Tibial nerve (tissue), 4 donors: ENCODE measurements around the gene LIPC. TPM values are rescaled to one million over a fixed set of nuclear protein-coding genes. Genes with fewer than 3 reads are reported as not detected.

Source experiments
- DNase-seq, 2 donors: peaks; one replicate each; pipeline ENCODE4 v3.0.0-alpha.2; 2019; ENCODE audit warnings: low spot score in 2 of 2
- H3K27ac ChIP-seq, 4 donors: fragments of 200-600 bp; sonication (generic) in 3 of 4; one replicate each; pipeline ENCODE4 v1.5.1; 2017 to 2019; ENCODE audit warnings: mild to moderate bottlenecking in 1 of 4
- H3K27me3 ChIP-seq, 2 donors: fragments of 200-600 bp; sonication (generic) in 1 of 2; one replicate each; pipeline versions ENCODE4 v1.5.1 to v1.6.0; 2017 to 2019
- H3K36me3 ChIP-seq, 3 donors: fragments of 200-600 bp; sonication (generic); one replicate each; pipeline ENCODE4 v1.5.1; 2018 to 2019
- H3K4me1 ChIP-seq, 4 donors: fragments of 200-600 bp; sonication (generic) in 3 of 4; one replicate each; pipeline ENCODE4 v1.5.1; 2017 to 2019
- H3K4me3 ChIP-seq, 4 donors: fragments of 200-600 bp; sonication (generic) in 3 of 4; one replicate each; pipeline ENCODE4 v1.5.1; 2017 to 2019; ENCODE audit warnings: mild to moderate bottlenecking in 1 of 4, moderate library complexity in 1 of 4
- H3K9me3 ChIP-seq, 4 donors: fragments of 200-600 bp; sonication (generic) in 3 of 4; one replicate each; pipeline ENCODE4 v1.5.1; 2017 to 2019
- CTCF ChIP-seq, 5 experiments: fragments of 200-600 bp in 3 of 5; fragments of 450-650 bp in 2 of 5; sonication (generic) in 3 of 5; IDR thresholded peaks; one replicate each; pipeline ENCODE4 v1.5.1; 2016 to 2019; ENCODE audit warnings: antibody characterized with exemption in 5 of 5, mild to moderate bottlenecking in 3 of 5, moderate library complexity in 2 of 5
- EP300 ChIP-seq, 2 donors: sonication (generic); formaldehyde crosslinking; IDR thresholded peaks; one replicate each; pipeline ENCODE4 v1.6.1; 2017; ENCODE audit warnings: antibody characterized with exemption in 2 of 2, mild to moderate bottlenecking in 1 of 2
- POLR2A ChIP-seq, 2 donors: fragments of 450-650 bp; IDR thresholded peaks; one replicate each; pipeline ENCODE4 v1.6.1; 2017; ENCODE audit warnings: antibody characterized with exemption in 2 of 2, mild to moderate bottlenecking in 2 of 2, moderate library complexity in 2 of 2
- WGBS, 2 donors: methylation state at CpG; one replicate each; pipeline ENCODE4 v1.1.5; 2018; 5-methylcytosine and 5-hydroxymethylcytosine counted together
- total RNA-seq, 4 donors: library from RNA; depleted of rRNA; stranded (reverse); fragments of >200 nt; gene quantifications; one replicate each; pipeline ENCODE4 v1.1.0, GENCODE V29; 2016

The LIPC gene
- total RNA-seq, 4 donors from 2014 or later = 11.2 to 18.4 (median 14.7) TPM

DNA sequence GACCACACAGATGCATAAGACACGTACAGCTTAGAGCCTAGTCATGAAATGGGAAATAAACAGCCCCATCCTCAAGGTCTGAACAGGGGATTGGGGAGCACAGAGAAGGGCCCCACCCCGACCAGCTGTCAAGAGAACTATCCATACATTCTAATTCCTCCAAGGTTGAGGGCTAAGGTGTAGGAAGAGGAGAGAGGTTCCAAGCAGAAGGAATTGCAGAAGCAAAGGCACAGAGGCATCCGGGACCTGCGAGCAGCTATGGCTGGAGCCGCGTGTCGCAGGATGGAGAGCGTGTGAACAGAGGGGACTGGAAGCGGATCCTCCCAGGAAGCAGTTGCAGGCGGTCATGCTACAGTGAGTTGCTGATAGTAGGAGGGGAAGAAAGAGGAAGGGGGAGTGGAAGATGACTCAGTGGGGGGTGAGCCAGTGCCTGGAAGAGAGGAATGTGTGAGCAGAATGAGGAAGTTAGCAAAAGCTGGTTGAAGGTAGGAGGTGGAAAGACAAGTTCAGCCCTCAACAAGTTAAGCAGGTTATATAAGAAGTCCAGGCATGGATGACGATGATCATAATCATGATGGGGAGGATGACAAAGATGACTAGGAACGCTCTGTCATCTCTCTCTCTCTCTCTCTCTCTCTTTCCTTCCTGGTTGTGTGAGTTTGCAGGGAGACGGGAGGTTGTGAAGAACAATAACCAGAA lies 89.7 kb downstream of the LIPC start:
- Histone ChIP-seq H3K27me3 (no peaks in the 10 kb centered on the region), H3K9me3 (no peaks in the 10 kb centered on the region), H3K27ac (peak overlapping the region in 3 of 4 donors; percentile 7 to 81 (median 76)), H3K36me3 (no peaks in the 10 kb centered on the region), H3K4me3 (no peak overlapping the region), H3K4me1 (peaks cover 0 to 75% (median 18%) of the 10 kb centered on the region in 4 donors)
- no peak for TF ChIP-seq CTCF (IDR thresholded peaks at IDR 0.05)
- TF ChIP-seq EP300 (IDR thresholded peaks at IDR 0.05) = peak in 1 of 2 donors; percentile 22
- WGBS, 2 donors = 76 to 79% methylated on average over 13 of the region's 13 CpGs
- peak in 1 of 2 donors; percentile 24 for DNase-seq

DNA sequence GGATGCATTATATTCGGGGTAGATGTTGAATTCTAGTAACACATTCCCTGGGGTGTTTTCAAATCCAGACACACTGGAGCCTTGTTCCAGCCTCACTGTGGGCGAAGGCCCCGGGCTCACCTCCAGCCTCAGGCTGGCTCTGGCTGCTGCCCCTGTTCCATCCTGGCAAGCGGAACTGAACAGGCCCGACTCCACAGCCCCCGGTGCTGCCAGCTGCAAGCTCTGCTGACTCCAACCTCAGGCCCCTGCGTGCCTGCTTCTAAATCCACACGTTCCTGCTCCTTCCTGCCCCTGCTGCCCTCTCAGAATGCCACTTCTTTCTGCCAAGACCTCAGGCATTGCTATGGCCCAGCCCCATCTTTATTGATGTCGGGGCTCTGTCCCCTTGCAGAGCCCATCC lies 90.6 kb downstream of the LIPC start:
- peaks cover 0 to 75% (median 20%) of the 10 kb centered on the region in 4 donors for H3K4me1 ChIP-seq
- no peaks in the 10 kb centered on the region for H3K27me3 ChIP-seq
- no peaks in the 10 kb centered on the region for H3K9me3 ChIP-seq
- H3K27ac ChIP-seq = peak overlapping the region; percentile 22 to 81 (median 62)
- TF ChIP-seq EP300 (IDR thresholded peaks at IDR 0.05) (peak in 1 of 2 donors; percentile 39), POLR2A (IDR thresholded peaks at IDR 0.05) (no peak)
- WGBS, 2 donors = 53 to 54% methylated on average over 8 to 9 of the region's 9 CpGs
- H3K4me3 ChIP-seq = no peak overlapping the region
- no peak for DNase-seq
- H3K36me3 ChIP-seq = no peaks in the 10 kb centered on the region

- H3K4me3 ChIP-seq = no peak overlapping the region
- no peak for DNase-seq
These were observed 91.1 kb downstream of the LIPC start for GRCh38 chr15:58522865-58523264.

GRCh38 chr15:58523634-58524033 lies 91.8 kb downstream of the LIPC start:
- WGBS, 2 donors = 76 to 85% methylated on average over 5 of the region's 5 CpGs
- Histone ChIP-seq H3K27me3 (no peaks in the 10 kb centered on the region), H3K4me1 (peaks cover 0 to 75% (median 16%) of the 10 kb centered on the region in 4 donors), H3K27ac (peak overlapping the region in 2 of 4 donors; percentile 76 to 81), H3K9me3 (no peaks in the 10 kb centered on the region), H3K4me3 (no peak overlapping the region), H3K36me3 (no peaks in the 10 kb centered on the region)
- no peak for DNase-seq
- no peak for TF ChIP-seq CTCF (IDR thresholded peaks at IDR 0.05)
- no peak for TF ChIP-seq POLR2A (IDR thresholded peaks at IDR 0.05)
- no peak for TF ChIP-seq EP300 (IDR thresholded peaks at IDR 0.05)

More at GRCh38 chr15:58522865-58523264, 91.1 kb downstream of the LIPC start:
- H3K27ac ChIP-seq = peak overlapping the region; percentile 22 to 81 (median 62)
- WGBS, 2 donors = 57 to 71% methylated on average over 9 of the region's 9 CpGs
- no peaks in the 10 kb centered on the region for H3K9me3 ChIP-seq
- no peak for TF ChIP-seq CTCF (IDR thresholded peaks at IDR 0.05)
- TF ChIP-seq POLR2A (IDR thresholded peaks at IDR 0.05) = no peak
- no peak for TF ChIP-seq EP300 (IDR thresholded peaks at IDR 0.05)
- no peaks in the 10 kb centered on the region for H3K36me3 ChIP-seq
- H3K4me1 ChIP-seq = peaks cover 0 to 75% (median 20%) of the 10 kb centered on the region in 4 donors
- H3K27me3 ChIP-seq = no peaks in the 10 kb centered on the region

GRCh38 chr15:58524247-58524646 lies 92.5 kb downstream of the LIPC start:
- Histone ChIP-seq H3K36me3 (no peaks in the 10 kb centered on the region), H3K4me3 (no peak overlapping the region), H3K4me1 (peaks cover 0 to 80% (median 14%) of the 10 kb centered on the region in 4 donors), H3K9me3 (no peaks in the 10 kb centered on the region), H3K27ac (peak overlapping the region in 2 of 4 donors; percentile 76 to 81), H3K27me3 (no peaks in the 10 kb centered on the region)
- TF ChIP-seq EP300 (IDR thresholded peaks at IDR 0.05) = no peak
- TF ChIP-seq POLR2A (IDR thresholded peaks at IDR 0.05) = no peak
- no peak for TF ChIP-seq CTCF (IDR thresholded peaks at IDR 0.05)
- WGBS, 2 donors = 69 to 78% methylated on average over 2 of the region's 2 CpGs
- no peak for DNase-seq
